HepG2 (cell line): Measurements from ENCODE around the gene BID. TPM values are rescaled to one million over a fixed set of nuclear protein-coding genes. Genes with fewer than 3 reads are reported as not detected.

Experiments
- MIXL1 ChIP-seq: IDR thresholded peaks from 2 replicates; pipeline ENCODE4 v1.6.1; 2016
- SP4 ChIP-seq: sonication (generic); formaldehyde crosslinking; IDR thresholded peaks from 2 replicates; pipeline ENCODE4 v1.8.1; 2023; ENCODE audit warnings: mild to moderate bottlenecking, missing genetic modification reagents
- ZBTB7B ChIP-seq: sonication (generic); formaldehyde crosslinking; IDR thresholded peaks from 2 replicates; pipeline ENCODE4 v1.4.0; 2020; ENCODE audit warnings: missing genetic modification reagents
- ZGPAT ChIP-seq: IDR thresholded peaks from 2 replicates; pipeline ENCODE4 v1.6.1; 2016; ENCODE audit warnings: mild to moderate bottlenecking
- ZNF230 ChIP-seq: sonication (generic); formaldehyde crosslinking; IDR thresholded peaks from 2 replicates; pipeline ENCODE4 v1.4.0; 2020; ENCODE audit warnings: mild to moderate bottlenecking, missing genetic modification reagents
- ZNF850 ChIP-seq: sonication (generic); formaldehyde crosslinking; conservative IDR thresholded peaks from 2 replicates; pipeline ENCODE4 v1.9.0; 2021; ENCODE audit warnings: mild to moderate bottlenecking, missing genetic modification reagents
- polyA plus RNA-seq, 8 experiments: library from polyadenylated mRNA; depleted of rRNA in 3 of 8; stranded (reverse) in 7 of 8; unstranded in 1 of 8; fragments of >200 nt; fragmentation: Illumina TruSeq in 4 of 8; extraction: Trizol in 4 of 8; gene quantifications; 2 replicates each; pipeline versions ENCODE4 v1.2.1 to v1.2.3, GENCODE V29; 2011 to 2016; ENCODE audit warnings: low read depth in 4 of 8, missing spikeins in 1 of 8, mixed read lengths in 1 of 8; ENCODE audit not compliant: insufficient read depth in 1 of 8
- total RNA-seq, 5 experiments: library from RNA; depleted of rRNA; stranded (reverse); fragments of >200 nt; fragmentation: Illumina TruSeq; extraction: Trizol; gene quantifications; 2 replicates each; pipeline ENCODE4 v1.2.3, GENCODE V29; 2016; ENCODE audit warnings: low read depth in 1 of 5
- TF ChIP-seq, protein P1 (sequence below): sonication (generic); formaldehyde crosslinking; IDR thresholded peaks from 2 replicates; pipeline ENCODE4 v1.4.0; 2020; ENCODE audit warnings: missing genetic modification reagents
- TF ChIP-seq, protein P2 (sequence below): sonication (generic); formaldehyde crosslinking; IDR thresholded peaks from 2 replicates; pipeline ENCODE4 v1.4.0; 2020; ENCODE audit warnings: mild to moderate bottlenecking, missing genetic modification reagents
- TF ChIP-seq, protein P3 (sequence below): sonication (generic); formaldehyde crosslinking; IDR thresholded peaks from 2 replicates; pipeline ENCODE4 v1.4.0; 2020; ENCODE audit warnings: missing genetic modification reagents
- TF ChIP-seq, protein P4 (sequence below): fragments of 450-650 bp; IDR thresholded peaks from 2 replicates; pipeline ENCODE4 v1.6.1; 2017; ENCODE audit warnings: mild to moderate bottlenecking
- TF ChIP-seq, protein P5 (sequence below): IDR thresholded peaks from 2 replicates; pipeline ENCODE4 v1.6.1; 2012; ENCODE audit warnings: low read length, improper control_type of control experiment

BID gene
- total and polyA plus RNA-seq, 2 of the 13 experiments (the other 11 are each of a cell fraction or from before 2014, with no cell fraction given), result 35.3 to 51.7 TPM

DNA sequence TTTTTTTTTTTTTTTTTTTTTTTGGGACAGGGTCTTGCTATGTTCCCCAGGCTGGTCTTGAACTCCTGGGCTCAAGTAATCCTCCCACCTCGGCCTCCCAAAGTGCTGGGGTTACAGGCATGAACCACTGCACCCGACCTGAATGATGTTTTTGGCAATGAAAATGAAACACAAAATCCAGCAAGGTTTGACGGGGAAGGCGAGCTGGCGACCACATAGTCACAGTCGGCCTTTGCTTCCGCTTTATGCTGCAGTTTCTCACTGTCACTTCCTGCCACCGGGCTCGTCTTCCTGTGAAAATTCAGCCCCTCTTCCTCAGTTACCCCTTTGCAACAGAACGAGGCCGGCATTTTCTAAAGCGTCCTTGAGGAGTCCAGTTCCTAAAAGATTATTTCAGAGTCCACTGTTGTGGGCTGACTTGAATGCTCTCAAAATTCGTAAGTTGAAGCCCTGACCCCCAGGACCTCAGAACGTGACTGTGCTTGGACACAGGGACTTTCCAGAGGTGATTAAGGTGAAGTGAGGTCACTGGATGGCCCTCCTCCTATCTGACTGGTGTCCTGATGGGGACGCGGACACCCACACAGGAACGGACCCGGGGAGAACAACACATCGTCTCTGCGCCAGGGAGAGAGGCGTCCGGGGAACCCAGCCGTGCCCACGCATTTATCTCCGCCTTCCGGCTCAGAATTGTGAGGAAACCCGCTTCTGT, 2.9 kb upstream of the BID start (continued):
- TF ChIP-seq, protein P1, sequence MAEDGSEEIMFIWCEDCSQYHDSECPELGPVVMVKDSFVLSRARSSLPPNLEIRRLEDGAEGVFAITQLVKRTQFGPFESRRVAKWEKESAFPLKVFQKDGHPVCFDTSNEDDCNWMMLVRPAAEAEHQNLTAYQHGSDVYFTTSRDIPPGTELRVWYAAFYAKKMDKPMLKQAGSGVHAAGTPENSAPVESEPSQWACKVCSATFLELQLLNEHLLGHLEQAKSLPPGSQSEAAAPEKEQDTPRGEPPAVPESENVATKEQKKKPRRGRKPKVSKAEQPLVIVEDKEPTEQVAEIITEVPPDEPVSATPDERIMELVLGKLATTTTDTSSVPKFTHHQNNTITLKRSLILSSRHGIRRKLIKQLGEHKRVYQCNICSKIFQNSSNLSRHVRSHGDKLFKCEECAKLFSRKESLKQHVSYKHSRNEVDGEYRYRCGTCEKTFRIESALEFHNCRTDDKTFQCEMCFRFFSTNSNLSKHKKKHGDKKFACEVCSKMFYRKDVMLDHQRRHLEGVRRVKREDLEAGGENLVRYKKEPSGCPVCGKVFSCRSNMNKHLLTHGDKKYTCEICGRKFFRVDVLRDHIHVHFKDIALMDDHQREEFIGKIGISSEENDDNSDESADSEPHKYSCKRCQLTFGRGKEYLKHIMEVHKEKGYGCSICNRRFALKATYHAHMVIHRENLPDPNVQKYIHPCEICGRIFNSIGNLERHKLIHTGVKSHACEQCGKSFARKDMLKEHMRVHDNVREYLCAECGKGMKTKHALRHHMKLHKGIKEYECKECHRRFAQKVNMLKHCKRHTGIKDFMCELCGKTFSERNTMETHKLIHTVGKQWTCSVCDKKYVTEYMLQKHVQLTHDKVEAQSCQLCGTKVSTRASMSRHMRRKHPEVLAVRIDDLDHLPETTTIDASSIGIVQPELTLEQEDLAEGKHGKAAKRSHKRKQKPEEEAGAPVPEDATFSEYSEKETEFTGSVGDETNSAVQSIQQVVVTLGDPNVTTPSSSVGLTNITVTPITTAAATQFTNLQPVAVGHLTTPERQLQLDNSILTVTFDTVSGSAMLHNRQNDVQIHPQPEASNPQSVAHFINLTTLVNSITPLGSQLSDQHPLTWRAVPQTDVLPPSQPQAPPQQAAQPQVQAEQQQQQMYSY (CRISPR knock-in tag), result no peak
- TF ChIP-seq ZGPAT (CRISPR knock-in tag), result peak; percentile 18; the same call in 1 of the 2 replicates
- TF ChIP-seq ZBTB7B (CRISPR knock-in tag), result no peak; the same call in 1 of the 2 replicates
- TF ChIP-seq, protein P2, sequence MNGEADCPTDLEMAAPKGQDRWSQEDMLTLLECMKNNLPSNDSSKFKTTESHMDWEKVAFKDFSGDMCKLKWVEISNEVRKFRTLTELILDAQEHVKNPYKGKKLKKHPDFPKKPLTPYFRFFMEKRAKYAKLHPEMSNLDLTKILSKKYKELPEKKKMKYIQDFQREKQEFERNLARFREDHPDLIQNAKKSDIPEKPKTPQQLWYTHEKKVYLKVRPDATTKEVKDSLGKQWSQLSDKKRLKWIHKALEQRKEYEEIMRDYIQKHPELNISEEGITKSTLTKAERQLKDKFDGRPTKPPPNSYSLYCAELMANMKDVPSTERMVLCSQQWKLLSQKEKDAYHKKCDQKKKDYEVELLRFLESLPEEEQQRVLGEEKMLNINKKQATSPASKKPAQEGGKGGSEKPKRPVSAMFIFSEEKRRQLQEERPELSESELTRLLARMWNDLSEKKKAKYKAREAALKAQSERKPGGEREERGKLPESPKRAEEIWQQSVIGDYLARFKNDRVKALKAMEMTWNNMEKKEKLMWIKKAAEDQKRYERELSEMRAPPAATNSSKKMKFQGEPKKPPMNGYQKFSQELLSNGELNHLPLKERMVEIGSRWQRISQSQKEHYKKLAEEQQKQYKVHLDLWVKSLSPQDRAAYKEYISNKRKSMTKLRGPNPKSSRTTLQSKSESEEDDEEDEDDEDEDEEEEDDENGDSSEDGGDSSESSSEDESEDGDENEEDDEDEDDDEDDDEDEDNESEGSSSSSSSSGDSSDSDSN (CRISPR knock-in tag), result peak; percentile 54
- TF ChIP-seq, protein P3, sequence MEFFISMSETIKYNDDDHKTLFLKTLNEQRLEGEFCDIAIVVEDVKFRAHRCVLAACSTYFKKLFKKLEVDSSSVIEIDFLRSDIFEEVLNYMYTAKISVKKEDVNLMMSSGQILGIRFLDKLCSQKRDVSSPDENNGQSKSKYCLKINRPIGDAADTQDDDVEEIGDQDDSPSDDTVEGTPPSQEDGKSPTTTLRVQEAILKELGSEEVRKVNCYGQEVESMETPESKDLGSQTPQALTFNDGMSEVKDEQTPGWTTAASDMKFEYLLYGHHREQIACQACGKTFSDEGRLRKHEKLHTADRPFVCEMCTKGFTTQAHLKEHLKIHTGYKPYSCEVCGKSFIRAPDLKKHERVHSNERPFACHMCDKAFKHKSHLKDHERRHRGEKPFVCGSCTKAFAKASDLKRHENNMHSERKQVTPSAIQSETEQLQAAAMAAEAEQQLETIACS, result no peak
- no peak for TF ChIP-seq ZNF230 (CRISPR knock-in tag)
- no peak for TF ChIP-seq SP4 (CRISPR knock-in tag)
- no peak for TF ChIP-seq MIXL1 (CRISPR knock-in tag)
- TF ChIP-seq ZNF850, result no peak
- TF ChIP-seq, protein P4, sequence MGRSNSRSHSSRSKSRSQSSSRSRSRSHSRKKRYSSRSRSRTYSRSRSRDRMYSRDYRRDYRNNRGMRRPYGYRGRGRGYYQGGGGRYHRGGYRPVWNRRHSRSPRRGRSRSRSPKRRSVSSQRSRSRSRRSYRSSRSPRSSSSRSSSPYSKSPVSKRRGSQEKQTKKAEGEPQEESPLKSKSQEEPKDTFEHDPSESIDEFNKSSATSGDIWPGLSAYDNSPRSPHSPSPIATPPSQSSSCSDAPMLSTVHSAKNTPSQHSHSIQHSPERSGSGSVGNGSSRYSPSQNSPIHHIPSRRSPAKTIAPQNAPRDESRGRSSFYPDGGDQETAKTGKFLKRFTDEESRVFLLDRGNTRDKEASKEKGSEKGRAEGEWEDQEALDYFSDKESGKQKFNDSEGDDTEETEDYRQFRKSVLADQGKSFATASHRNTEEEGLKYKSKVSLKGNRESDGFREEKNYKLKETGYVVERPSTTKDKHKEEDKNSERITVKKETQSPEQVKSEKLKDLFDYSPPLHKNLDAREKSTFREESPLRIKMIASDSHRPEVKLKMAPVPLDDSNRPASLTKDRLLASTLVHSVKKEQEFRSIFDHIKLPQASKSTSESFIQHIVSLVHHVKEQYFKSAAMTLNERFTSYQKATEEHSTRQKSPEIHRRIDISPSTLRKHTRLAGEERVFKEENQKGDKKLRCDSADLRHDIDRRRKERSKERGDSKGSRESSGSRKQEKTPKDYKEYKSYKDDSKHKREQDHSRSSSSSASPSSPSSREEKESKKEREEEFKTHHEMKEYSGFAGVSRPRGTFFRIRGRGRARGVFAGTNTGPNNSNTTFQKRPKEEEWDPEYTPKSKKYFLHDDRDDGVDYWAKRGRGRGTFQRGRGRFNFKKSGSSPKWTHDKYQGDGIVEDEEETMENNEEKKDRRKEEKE, result no peak
- TF ChIP-seq, protein P5, sequence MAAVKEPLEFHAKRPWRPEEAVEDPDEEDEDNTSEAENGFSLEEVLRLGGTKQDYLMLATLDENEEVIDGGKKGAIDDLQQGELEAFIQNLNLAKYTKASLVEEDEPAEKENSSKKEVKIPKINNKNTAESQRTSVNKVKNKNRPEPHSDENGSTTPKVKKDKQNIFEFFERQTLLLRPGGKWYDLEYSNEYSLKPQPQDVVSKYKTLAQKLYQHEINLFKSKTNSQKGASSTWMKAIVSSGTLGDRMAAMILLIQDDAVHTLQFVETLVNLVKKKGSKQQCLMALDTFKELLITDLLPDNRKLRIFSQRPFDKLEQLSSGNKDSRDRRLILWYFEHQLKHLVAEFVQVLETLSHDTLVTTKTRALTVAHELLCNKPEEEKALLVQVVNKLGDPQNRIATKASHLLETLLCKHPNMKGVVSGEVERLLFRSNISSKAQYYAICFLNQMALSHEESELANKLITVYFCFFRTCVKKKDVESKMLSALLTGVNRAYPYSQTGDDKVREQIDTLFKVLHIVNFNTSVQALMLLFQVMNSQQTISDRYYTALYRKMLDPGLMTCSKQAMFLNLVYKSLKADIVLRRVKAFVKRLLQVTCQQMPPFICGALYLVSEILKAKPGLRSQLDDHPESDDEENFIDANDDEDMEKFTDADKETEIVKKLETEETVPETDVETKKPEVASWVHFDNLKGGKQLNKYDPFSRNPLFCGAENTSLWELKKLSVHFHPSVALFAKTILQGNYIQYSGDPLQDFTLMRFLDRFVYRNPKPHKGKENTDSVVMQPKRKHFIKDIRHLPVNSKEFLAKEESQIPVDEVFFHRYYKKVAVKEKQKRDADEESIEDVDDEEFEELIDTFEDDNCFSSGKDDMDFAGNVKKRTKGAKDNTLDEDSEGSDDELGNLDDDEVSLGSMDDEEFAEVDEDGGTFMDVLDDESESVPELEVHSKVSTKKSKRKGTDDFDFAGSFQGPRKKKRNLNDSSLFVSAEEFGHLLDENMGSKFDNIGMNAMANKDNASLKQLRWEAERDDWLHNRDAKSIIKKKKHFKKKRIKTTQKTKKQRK, result no peak
